Transverse colon (tissue), 3 donors: ENCODE data around the gene NEO1.

ENCODE experiments used
- EP300 ChIP-seq: sonication (generic); formaldehyde crosslinking; IDR thresholded peaks from one replicate; pipeline ENCODE4 v1.6.1; 2017; ENCODE audit warnings: antibody characterized with exemption, low read depth
- POLR2A ChIP-seq: fragments of 450-650 bp; IDR thresholded peaks from one replicate; pipeline ENCODE4 v1.6.1; 2016; ENCODE audit warnings: antibody characterized with exemption, mild to moderate bottlenecking, moderate library complexity
- TF ChIP-seq, protein P1 (sequence below), 5 experiments: fragments of 200-600 bp in 3 of 5; fragments of 450-650 bp in 2 of 5; sonication (generic) in 3 of 5; IDR thresholded peaks; 1 replicate in 2 of 5; 2 replicates in 3 of 5; pipeline ENCODE4 v1.5.1; 2016 to 2017; ENCODE audit warnings: antibody characterized with exemption in 5 of 5, inconsistent platforms in 3 of 5, mild to moderate bottlenecking in 2 of 5, moderate library complexity in 1 of 5

DNA sequence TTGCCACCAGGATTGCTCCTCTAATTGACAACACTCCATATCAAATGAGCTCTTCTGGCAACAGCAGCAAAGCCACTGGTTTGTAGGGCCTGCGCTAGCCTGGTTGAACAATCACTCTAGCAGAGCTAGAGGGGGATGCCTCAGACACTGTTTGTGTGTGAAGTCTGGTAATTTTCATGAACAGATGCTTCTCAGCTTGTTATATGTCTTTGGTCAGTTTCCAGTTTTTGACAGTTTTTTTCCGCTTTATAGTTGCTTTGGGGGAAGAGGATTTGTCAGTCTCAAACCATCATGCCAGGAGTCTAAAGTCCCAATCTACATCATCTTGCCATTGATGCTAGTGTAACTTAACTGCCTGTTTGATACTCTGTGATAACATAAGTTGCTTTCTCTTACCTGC lies 180.5 kb downstream of the NEO1 start:
- TF ChIP-seq, protein P1, sequence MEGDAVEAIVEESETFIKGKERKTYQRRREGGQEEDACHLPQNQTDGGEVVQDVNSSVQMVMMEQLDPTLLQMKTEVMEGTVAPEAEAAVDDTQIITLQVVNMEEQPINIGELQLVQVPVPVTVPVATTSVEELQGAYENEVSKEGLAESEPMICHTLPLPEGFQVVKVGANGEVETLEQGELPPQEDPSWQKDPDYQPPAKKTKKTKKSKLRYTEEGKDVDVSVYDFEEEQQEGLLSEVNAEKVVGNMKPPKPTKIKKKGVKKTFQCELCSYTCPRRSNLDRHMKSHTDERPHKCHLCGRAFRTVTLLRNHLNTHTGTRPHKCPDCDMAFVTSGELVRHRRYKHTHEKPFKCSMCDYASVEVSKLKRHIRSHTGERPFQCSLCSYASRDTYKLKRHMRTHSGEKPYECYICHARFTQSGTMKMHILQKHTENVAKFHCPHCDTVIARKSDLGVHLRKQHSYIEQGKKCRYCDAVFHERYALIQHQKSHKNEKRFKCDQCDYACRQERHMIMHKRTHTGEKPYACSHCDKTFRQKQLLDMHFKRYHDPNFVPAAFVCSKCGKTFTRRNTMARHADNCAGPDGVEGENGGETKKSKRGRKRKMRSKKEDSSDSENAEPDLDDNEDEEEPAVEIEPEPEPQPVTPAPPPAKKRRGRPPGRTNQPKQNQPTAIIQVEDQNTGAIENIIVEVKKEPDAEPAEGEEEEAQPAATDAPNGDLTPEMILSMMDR (IDR thresholded peaks at IDR 0.05), result no peak
- TF ChIP-seq POLR2A (no peak), EP300 (no peak)
